Renal cortex interstitium (tissue), 11 donors: ENCODE measurements around the gene PTGR1. TPM values are rescaled to one million over a fixed set of nuclear protein-coding genes. Genes with fewer than 3 reads are reported as not detected.
A peak's percentile ranks its signal among the peaks of the same experiment; 100 is the strongest.
"Not testable (repeated sequence)": the region's sequence is repeated elsewhere in the genome, so short reads cannot be mapped to it uniquely, and the experiment has no call there.

ENCODE experiments used
- DNase-seq, 11 donors: peaks; one replicate each; pipeline ENCODE4 v3.0.0-alpha.2; 2013; ENCODE audit warnings: low read depth in 9 of 11, low spot score in 4 of 11; ENCODE audit errors: extremely low read depth in 1 of 11
- polyA plus RNA-seq, 3 donors: library from polyadenylated mRNA; unstranded; fragments of 120-200 nt; gene quantifications; one replicate each; pipeline ENCODE4 v1.2.1, GENCODE V29; 2013; ENCODE audit not compliant: insufficient read length in 3 of 3

Gene PTGR1
- polyA plus RNA-seq, 3 donors: 144 to 331 (median 326) TPM

GRCh38 chr9:111588846-111589245 is 10.6 kb downstream of the PTGR1 start:
- DNase-seq: no peak

- no peak for DNase-seq
Observed at GRCh38 chr9:111586378-111586777, 13.1 kb downstream of the PTGR1 start.

GRCh38 chr9:111582888-111583287 is 16.6 kb downstream of the PTGR1 start:
- DNase-seq: no peak

GRCh38 chr9:111572950-111573604 is 26.4 kb downstream of the PTGR1 start:
- DNase-seq: peak in 1 of 11 donors; percentile 7

- DNase-seq: not testable (repeated sequence)
Observed at GRCh38 chr9:111568127-111568526, 31.3 kb downstream of the PTGR1 start.

- no peak for DNase-seq
Observed at GRCh38 chr9:111566234-111566633, 33.2 kb downstream of the PTGR1 start.

GRCh38 chr9:111561165-111561719 is 38.2 kb downstream of the PTGR1 start:
- DNase-seq: no peak

GRCh38 chr9:111559000-111559610 is 40.3 kb downstream of the PTGR1 start:
- DNase-seq: no peak

GRCh38 chr9:111555425-111555824 is 44.0 kb downstream of the PTGR1 start:
- not testable (repeated sequence) for DNase-seq

GRCh38 chr9:111548623-111549022 is 50.8 kb downstream of the PTGR1 start:
- no peak for DNase-seq

GRCh38 chr9:111542497-111543254 is 56.8 kb downstream of the PTGR1 start:
- DNase-seq: no peak

GRCh38 chr9:111533099-111533790 is 66.2 kb downstream of the PTGR1 start:
- DNase-seq: no peak

- no peak for DNase-seq
Observed at GRCh38 chr9:111531716-111532115, 67.7 kb downstream of the PTGR1 start.

GRCh38 chr9:111529787-111530186 is 69.7 kb downstream of the PTGR1 start:
- DNase-seq: no peak

GRCh38 chr9:111527347-111527746 is 72.1 kb downstream of the PTGR1 start:
- DNase-seq: no peak

- DNase-seq: peak; percentile 61 to 87 (median 79)
Observed at GRCh38 chr9:111525056-111525977, 74.1 kb downstream of the PTGR1 start, which contains the start of gene ZNF483. Gene ZNF483 (plus strand): TSS chr9:111525179. CDS start chr9:111527396, 2,217 bp downstream.

- no peak for DNase-seq
Observed at GRCh38 chr9:111524731-111525055, 74.8 kb downstream of the PTGR1 start.

GRCh38 chr9:111516061-111516465 is 83.4 kb downstream of the PTGR1 start:
- DNase-seq: no peak
